ENCODE data around the gene GSE1. TPM values are rescaled to one million over a fixed set of nuclear protein-coding genes. Genes with fewer than 3 reads are reported as not detected.

Gene GSE1
- total RNA-seq, 1 donor: 23.1 TPM

- DNase-seq (ENCODE audit: low read depth): no peak
- no peak overlapping the region for H3K4me3 ChIP-seq (ENCODE audit: low read depth, low read length)
- no peak for TF ChIP-seq CTCF (IDR thresholded peaks at IDR 0.05; ENCODE audit: insufficient read depth, low read length)
Observed at GRCh38 chr16:85579923-85580580, 33.1 kb upstream of the GSE1 start.

DNA sequence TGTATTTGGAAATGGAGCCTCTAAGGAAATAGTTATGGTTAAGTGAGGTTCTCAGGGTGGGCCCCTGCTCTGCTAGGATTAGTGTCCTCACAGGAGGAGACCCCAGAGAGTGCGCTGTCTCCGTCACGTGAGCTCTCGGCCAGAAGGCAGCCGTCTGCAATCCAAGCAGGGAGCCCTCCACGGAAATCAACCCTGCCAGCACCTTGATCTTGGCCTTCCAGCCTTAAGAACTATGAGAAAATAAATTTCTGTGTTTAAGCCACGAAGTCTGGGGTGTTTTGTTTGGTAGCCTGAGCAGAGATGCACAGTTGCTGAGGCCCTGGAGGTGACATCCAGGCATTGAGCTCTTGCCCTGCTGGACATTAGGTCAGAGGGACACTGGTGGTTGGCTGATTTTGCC is 32.4 kb upstream of the GSE1 start:
- no peak for DNase-seq (ENCODE audit: low read depth)
- no peak overlapping the region for H3K4me3 ChIP-seq (ENCODE audit: low read depth, low read length)
- TF ChIP-seq CTCF (IDR thresholded peaks at IDR 0.05; ENCODE audit: insufficient read depth, low read length): no peak

GRCh38 chr16:85582229-85582991 is 30.7 kb upstream of the GSE1 start:
- H3K4me3 ChIP-seq (ENCODE audit: low read depth, low read length): no peak overlapping the region
- DNase-seq (ENCODE audit: low read depth): no peak
- TF ChIP-seq CTCF (IDR thresholded peaks at IDR 0.05; ENCODE audit: insufficient read depth, low read length): no peak

DNA sequence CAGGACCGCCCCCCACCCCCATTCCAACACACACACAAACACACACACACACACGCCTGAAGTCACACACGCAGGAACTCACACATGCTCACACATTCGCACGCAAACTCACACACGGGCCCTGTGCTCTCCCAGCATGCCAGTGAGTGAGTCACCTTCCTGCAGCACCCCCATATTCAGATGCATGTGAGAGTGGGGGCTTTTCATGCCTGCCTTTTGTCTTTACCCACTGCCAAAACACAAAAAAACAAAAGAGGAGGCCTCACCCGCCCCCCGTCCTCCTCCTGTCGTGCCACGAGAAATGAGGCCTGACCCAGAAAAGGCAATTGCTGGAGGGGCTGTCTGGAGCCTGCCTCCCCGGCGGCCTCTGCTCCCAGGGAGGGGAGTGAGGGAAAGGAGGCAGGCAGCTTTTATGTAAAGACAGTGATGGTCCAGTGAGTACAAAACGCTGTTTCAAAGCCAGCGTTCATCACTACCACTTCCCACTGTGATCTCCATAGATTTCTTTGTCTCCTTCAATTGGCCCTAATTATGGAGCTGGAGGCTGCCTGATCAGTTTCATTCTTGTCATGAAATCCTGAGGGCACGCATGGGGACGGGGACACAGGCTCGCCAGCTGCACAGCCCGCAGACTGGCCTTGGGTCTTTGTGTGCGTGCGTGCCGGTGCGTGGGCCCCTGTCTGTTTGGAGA is 29.5 kb upstream of the GSE1 start:
- TF ChIP-seq CTCF (IDR thresholded peaks at IDR 0.05; ENCODE audit: insufficient read depth, low read length): no peak
- H3K4me3 ChIP-seq (ENCODE audit: low read depth, low read length): no peak overlapping the region
- DNase-seq (ENCODE audit: low read depth): peak; percentile 69

DNA sequence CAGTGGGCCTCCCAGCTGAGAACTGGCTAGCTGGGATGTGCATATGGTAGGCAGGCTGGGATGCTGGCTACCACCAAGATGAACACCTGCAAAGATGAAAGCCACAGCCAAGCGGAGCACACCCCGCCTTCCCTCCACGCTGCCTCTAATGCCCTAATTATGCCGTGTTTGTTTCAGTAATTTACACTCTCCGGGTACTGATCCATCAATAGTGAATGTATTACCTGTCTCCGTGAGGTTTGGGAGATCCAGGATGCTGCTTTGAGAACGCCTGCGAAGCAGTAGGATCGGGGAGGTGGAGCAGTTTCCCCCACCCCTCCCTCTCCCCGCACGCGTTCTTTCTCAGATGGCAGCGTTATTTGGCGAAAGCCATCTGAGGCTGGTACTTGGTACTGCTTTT is 28.9 kb upstream of the GSE1 start:
- TF ChIP-seq CTCF (IDR thresholded peaks at IDR 0.05; ENCODE audit: insufficient read depth, low read length): no peak
- no peak overlapping the region for H3K4me3 ChIP-seq (ENCODE audit: low read depth, low read length)
- no peak for DNase-seq (ENCODE audit: low read depth)

GRCh38 chr16:85584819-85585282 is 28.3 kb upstream of the GSE1 start:
- no peak for TF ChIP-seq CTCF (IDR thresholded peaks at IDR 0.05; ENCODE audit: insufficient read depth, low read length)
- DNase-seq (ENCODE audit: low read depth): no peak
- H3K4me3 ChIP-seq (ENCODE audit: low read depth, low read length): no peak overlapping the region
